Esophagus squamous epithelium (tissue), 4 donors: Measurements from ENCODE around the gene ARHGAP45.

ENCODE experiments used
- CTCF ChIP-seq, 6 experiments: fragments of 450-650 bp in 4 of 6; fragments of 200-600 bp in 2 of 6; sonication (generic) in 2 of 6; IDR thresholded peaks; one replicate each; pipeline ENCODE4 v1.5.1; 2016 to 2019; ENCODE audit warnings: antibody characterized with exemption in 6 of 6, mild to moderate bottlenecking in 4 of 6, moderate library complexity in 4 of 6
- POLR2A ChIP-seq, 4 donors: fragments of 450-650 bp; IDR thresholded peaks; one replicate each; pipeline ENCODE4 v1.6.1; 2017; ENCODE audit warnings: antibody characterized with exemption in 4 of 4, mild to moderate bottlenecking in 4 of 4, moderate library complexity in 3 of 4

DNA sequence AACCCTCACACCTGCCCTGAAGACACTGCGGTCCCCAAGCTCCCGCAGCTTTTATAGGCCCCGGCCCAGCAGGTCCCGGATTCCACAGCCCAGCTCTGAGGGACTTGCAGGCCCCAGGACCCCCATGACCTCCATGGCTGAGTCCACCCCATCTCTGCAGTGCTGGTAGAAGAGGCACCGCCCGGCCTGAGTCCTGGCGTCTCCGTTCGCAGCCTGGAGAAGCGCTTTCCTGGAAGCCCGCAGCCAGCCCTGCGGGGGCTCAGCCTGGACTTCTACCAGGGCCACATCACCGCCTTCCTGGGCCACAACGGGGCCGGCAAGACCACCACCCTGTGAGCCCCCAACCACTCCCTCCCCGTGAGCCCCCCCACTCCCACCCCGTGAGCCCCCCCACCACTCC is 17.9 kb upstream of the ARHGAP45 start:
- TF ChIP-seq CTCF (IDR thresholded peaks at IDR 0.05) (no peak), POLR2A (IDR thresholded peaks at IDR 0.05) (no peak)
